ENCODE data around the gene CCDC71. TPM values are rescaled to one million over a fixed set of nuclear protein-coding genes. Genes with fewer than 3 reads are reported as not detected.

The CCDC71 gene
- total RNA-seq, 5 donors from 2014 or later (not counting 1 experiment from before 2014, with no cell fraction given), result 20.4 to 37.0 (median 35.8) TPM

GRCh38 chr3:49171119-49171774 lies 5.1 kb upstream of the CCDC71 start, which contains the start of gene KLHDC8B:
Gene KLHDC8B, plus strand, starts transcription at chr3:49171598. Its CDS starts 1,172 bp downstream, at chr3:49172770.
- Histone ChIP-seq H3K4me1 (ENCODE audit: control insufficient read depth in 1 of 2, extremely low read depth in 1 of 2, insufficient read depth in 2 of 2, low read length in 2 of 2) (peaks cover 7 to 37% of the 10 kb centered on the region in 2 experiments), H3K9me3 (no peaks in the 10 kb centered on the region), H3K27ac (ENCODE audit: low read length) (no peak within 1 kb of the TSS), H3K36me3 (ENCODE audit: control insufficient read depth in 2 of 2, extremely low read depth in 1 of 2, insufficient read depth in 1 of 2, low read length in 1 of 2) (peaks cover 0 to 15% of the 10 kb centered on the region in 2 donors), H3K4me3 (ENCODE audit: control insufficient read depth in 1 of 2, extremely low read depth in 1 of 2, low read length in 1 of 2) (peak within 1 kb of the TSS; percentile 83 to 87), H3K27me3 (replicated peaks in 1 of 2; ENCODE audit: control insufficient read depth in 2 of 2, extremely low read depth in 1 of 2, insufficient read depth in 2 of 2, low read length in 1 of 2) (peaks cover 0 to 25% of the 10 kb centered on the region in 2 experiments)
- peak; percentile 55 to 87 (median 77) for DNase-seq
- Mint-ChIP-seq H3K27ac (peak within 1 kb of the TSS; percentile 71 to 72), H3K4me3 (peak within 1 kb of the TSS; percentile 84 to 87 (median 86)), H3K27me3 (peaks cover 0 to 3% of the 10 kb centered on the region in 2 donors), H3K9me3 (no peaks in the 10 kb centered on the region), H3K4me1 (peaks cover 24 to 31% (median 24%) of the 10 kb centered on the region in 3 donors), H3K36me3 (no peaks in the 10 kb centered on the region)
- WGBS (ENCODE audit: insufficient coverage), result 4% methylated on average over 56 of the region's 57 CpGs
- POLR2A ChIA-PET, result no interaction called here
- CTCF ChIA-PET, result interaction anchor here in 1 of 2 donors (0.6 to 1.6 kb wide), 7 partner anchors 51 to 278 kb away, joined by 3 to 7 read pairs (median 4); partner anchors contain the start of genes QRICH1 and USP19
- ATAC-seq (replicated peaks in 1 of 4), result peak; percentile 84 to 89 (median 84)

DNA sequence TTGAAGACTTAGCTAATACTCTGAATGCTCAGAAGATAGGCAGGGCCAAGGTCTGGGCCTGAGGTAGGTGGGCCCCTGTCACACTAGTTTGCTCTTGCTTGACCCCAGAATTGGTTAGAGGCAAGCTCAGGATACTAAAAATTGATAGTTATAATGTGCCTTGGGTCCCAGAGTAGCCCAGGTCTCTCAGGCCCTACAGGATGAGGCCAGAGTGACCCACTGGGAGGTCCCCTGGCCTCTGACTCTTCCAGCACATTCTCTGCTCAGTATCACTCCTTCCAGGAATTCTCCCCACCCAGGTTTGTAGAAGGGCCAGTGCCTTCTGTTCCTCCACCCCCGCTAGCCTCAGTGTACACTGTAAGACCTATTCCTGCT lies 4.6 kb upstream of the CCDC71 start:
- Mint-ChIP-seq H3K36me3 (no peaks in the 10 kb centered on the region), H3K27ac (peak overlapping the region; percentile 71 to 72), H3K27me3 (peaks cover 0 to 3% of the 10 kb centered on the region in 2 donors), H3K4me1 (peaks cover 24 to 32% (median 25%) of the 10 kb centered on the region in 3 donors), H3K4me3 (peak overlapping the region; percentile 84 to 87 (median 86)), H3K9me3 (no peaks in the 10 kb centered on the region)
- ATAC-seq (replicated peaks in 1 of 4) (no peak), DNase-seq (peak in 1 of 35 experiments; percentile 10)
- no peak overlapping the region for H3K27ac ChIP-seq (ENCODE audit: low read length)
- no peaks in the 10 kb centered on the region for H3K9me3 ChIP-seq
- H3K4me3 ChIP-seq (ENCODE audit: control insufficient read depth in 1 of 2, extremely low read depth in 1 of 2, low read length in 1 of 2), result peak overlapping the region; percentile 83 to 87
- peaks cover 7 to 40% of the 10 kb centered on the region in 2 experiments for H3K4me1 ChIP-seq (ENCODE audit: control insufficient read depth in 1 of 2, extremely low read depth in 1 of 2, insufficient read depth in 2 of 2, low read length in 2 of 2)
- peaks cover 0 to 25% of the 10 kb centered on the region in 2 experiments for H3K27me3 ChIP-seq (replicated peaks in 1 of 2; ENCODE audit: control insufficient read depth in 2 of 2, extremely low read depth in 1 of 2, insufficient read depth in 2 of 2, low read length in 1 of 2)
- ChIA-PET POLR2A (no interaction called here), CTCF (interaction anchor here (0.6 to 1.8 kb wide), 8 partner anchors 14 to 280 kb away, joined by 3 to 7 read pairs (median 4); partner anchors contain the start of genes QRICH1 (in 1 of the 2) and USP19 (in 1 of the 2))
- 11% methylated on average over 1 of the region's 1 CpG for WGBS (ENCODE audit: insufficient coverage)
- H3K36me3 ChIP-seq (ENCODE audit: control insufficient read depth in 2 of 2, extremely low read depth in 1 of 2, insufficient read depth in 1 of 2, low read length in 1 of 2), result peaks cover 0 to 15% of the 10 kb centered on the region in 2 donors

- H3K27ac ChIP-seq (ENCODE audit: low read length), result peak overlapping the region; percentile 80
- POLR2A ChIA-PET, result no interaction called here
- peaks cover 46 to 52% (median 47%) of the 10 kb centered on the region in 3 donors for H3K4me1 Mint-ChIP-seq
Measured at GRCh38 chr3:49166752-49167556, 823 bp upstream of the CCDC71 start.

DNA sequence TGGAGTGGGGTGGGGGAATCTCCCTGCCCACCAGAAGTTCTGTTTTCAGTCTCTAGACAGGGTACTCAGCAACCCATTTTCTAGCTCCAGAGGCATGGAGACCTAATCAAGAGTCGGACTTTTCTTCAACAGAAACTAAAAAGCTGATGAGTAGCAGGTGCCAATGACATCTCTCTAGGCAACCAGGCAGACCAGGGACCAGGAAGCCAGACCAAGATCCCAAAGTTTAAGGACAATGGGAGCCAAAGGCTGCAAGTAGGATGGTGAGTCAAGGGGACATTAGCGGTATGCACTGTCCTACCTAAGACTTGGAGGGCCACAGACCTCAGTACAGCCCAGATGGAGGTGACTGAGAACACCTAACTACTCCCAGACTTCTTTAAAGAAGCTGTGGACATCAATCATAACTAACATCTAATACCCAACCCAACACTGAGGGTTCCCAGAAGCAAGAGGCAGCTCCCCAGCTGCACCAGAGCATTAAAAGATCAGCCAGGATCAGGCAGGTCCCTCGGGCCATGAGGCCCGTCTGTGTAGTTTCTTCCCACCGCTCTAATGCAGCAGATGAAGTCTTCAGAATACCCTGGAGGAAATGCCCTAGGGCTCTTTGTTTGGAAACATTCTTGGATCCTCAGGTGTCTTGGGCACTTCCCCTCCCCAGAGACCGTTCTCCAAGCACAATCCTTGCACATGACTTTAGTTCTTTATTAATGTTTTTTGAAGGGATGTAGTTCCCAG lies 979 bp downstream of the CCDC71 start:
- Mint-ChIP-seq H3K27ac (peak overlapping the region; percentile 84 to 87), H3K4me3 (peak overlapping the region; percentile 89 to 97 (median 92)), H3K27me3 (peaks cover 0 to 2% of the 10 kb centered on the region in 2 donors), H3K36me3 (peaks cover 10% of the 10 kb centered on the region), H3K9me3 (no peaks in the 10 kb centered on the region), H3K4me1 (peaks cover 33 to 41% (median 40%) of the 10 kb centered on the region in 3 donors)
- DNase-seq, result no peak
- Histone ChIP-seq H3K9me3 (no peaks in the 10 kb centered on the region), H3K27ac (ENCODE audit: low read length) (peak overlapping the region; percentile 72), H3K27me3 (replicated peaks in 1 of 2; ENCODE audit: control insufficient read depth in 2 of 2, extremely low read depth in 1 of 2, insufficient read depth in 2 of 2, low read length in 1 of 2) (peaks cover 0 to 13% of the 10 kb centered on the region in 2 experiments), H3K4me3 (ENCODE audit: control insufficient read depth in 1 of 2, extremely low read depth in 1 of 2, low read length in 1 of 2) (peak overlapping the region; percentile 72 to 75), H3K36me3 (ENCODE audit: control insufficient read depth in 2 of 2, extremely low read depth in 1 of 2, insufficient read depth in 1 of 2, low read length in 1 of 2) (peaks cover 11 to 33% of the 10 kb centered on the region in 2 donors), H3K4me1 (ENCODE audit: control insufficient read depth in 1 of 2, extremely low read depth in 1 of 2, insufficient read depth in 2 of 2, low read length in 2 of 2) (peaks cover 9 to 36% of the 10 kb centered on the region in 2 experiments)
- CTCF ChIA-PET, result interaction anchor here in 1 of 2 donors (0.6 to 1.2 kb wide), 2 partner anchors 136 to 971 kb away, joined by 3 to 4 read pairs; partner anchors contain the start of gene IMPDH2
- POLR2A ChIA-PET, result no interaction called here
- no peak for ATAC-seq (replicated peaks in 1 of 4)
- 63% methylated on average over 4 of the region's 6 CpGs for WGBS (ENCODE audit: insufficient coverage)

More at GRCh38 chr3:49166752-49167556, 823 bp upstream of the CCDC71 start:
- peak overlapping the region; percentile 48 to 75 for H3K4me3 ChIP-seq (ENCODE audit: control insufficient read depth in 1 of 2, extremely low read depth in 1 of 2, low read length in 1 of 2)
- CTCF ChIA-PET, result no interaction called here
- H3K9me3 Mint-ChIP-seq, result no peaks in the 10 kb centered on the region
- H3K36me3 ChIP-seq (ENCODE audit: control insufficient read depth in 2 of 2, extremely low read depth in 1 of 2, insufficient read depth in 1 of 2, low read length in 1 of 2), result peaks cover 11 to 25% of the 10 kb centered on the region in 2 donors
- H3K27ac Mint-ChIP-seq, result peak overlapping the region; percentile 91 to 94
- DNase-seq, result no peak
- peaks cover 12 to 51% of the 10 kb centered on the region in 2 experiments for H3K4me1 ChIP-seq (ENCODE audit: control insufficient read depth in 1 of 2, extremely low read depth in 1 of 2, insufficient read depth in 2 of 2, low read length in 2 of 2)
- WGBS (ENCODE audit: insufficient coverage), result 93% methylated on average over 5 of the region's 6 CpGs
- H3K36me3 Mint-ChIP-seq, result peaks cover 10% of the 10 kb centered on the region
- H3K9me3 ChIP-seq, result no peaks in the 10 kb centered on the region
- H3K4me3 Mint-ChIP-seq, result peak overlapping the region; percentile 85 to 97 (median 91)
- H3K27me3 ChIP-seq (replicated peaks in 1 of 2; ENCODE audit: control insufficient read depth in 2 of 2, extremely low read depth in 1 of 2, insufficient read depth in 2 of 2, low read length in 1 of 2), result peaks cover 0 to 17% of the 10 kb centered on the region in 2 experiments
- H3K27me3 Mint-ChIP-seq, result peaks cover 0 to 2% of the 10 kb centered on the region in 2 donors
- no peak for ATAC-seq (replicated peaks in 1 of 4)

DNA sequence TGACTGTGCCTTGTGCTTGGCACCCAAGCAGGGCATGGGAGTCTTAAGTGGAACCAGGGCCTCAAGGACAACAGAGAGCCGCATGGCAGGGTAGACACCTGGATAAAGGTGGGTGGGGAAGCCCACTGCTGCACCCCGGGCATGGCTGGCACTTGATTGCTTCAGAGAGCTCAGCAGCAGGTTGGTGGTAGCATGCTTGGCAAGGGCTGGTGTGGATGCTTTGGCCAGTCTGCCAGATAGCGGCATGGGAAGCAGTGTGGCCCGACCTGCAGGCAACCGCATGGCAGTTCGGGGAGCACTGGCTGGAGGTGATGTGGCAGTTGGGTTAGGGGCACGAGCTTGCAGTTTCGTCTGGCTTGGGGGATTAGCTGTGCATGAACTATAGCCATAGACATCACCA lies 2.5 kb downstream of the CCDC71 start:
- Histone ChIP-seq H3K4me3 (ENCODE audit: control insufficient read depth in 1 of 2, extremely low read depth in 1 of 2, low read length in 1 of 2) (no peak overlapping the region), H3K4me1 (ENCODE audit: control insufficient read depth in 1 of 2, extremely low read depth in 1 of 2, insufficient read depth in 2 of 2, low read length in 2 of 2) (peaks cover 9 to 36% of the 10 kb centered on the region in 2 experiments), H3K27me3 (replicated peaks in 1 of 2; ENCODE audit: control insufficient read depth in 2 of 2, extremely low read depth in 1 of 2, insufficient read depth in 2 of 2, low read length in 1 of 2) (peaks cover 0 to 10% of the 10 kb centered on the region in 2 experiments), H3K9me3 (no peaks in the 10 kb centered on the region), H3K36me3 (ENCODE audit: control insufficient read depth in 2 of 2, extremely low read depth in 1 of 2, insufficient read depth in 1 of 2, low read length in 1 of 2) (peaks cover 11 to 33% of the 10 kb centered on the region in 2 donors), H3K27ac (ENCODE audit: low read length) (no peak overlapping the region)
- ATAC-seq (replicated peaks in 1 of 4) (no peak), DNase-seq (no peak)
- Mint-ChIP-seq H3K36me3 (peaks cover 10% of the 10 kb centered on the region), H3K27me3 (no peaks in the 10 kb centered on the region), H3K27ac (no peak overlapping the region), H3K9me3 (no peaks in the 10 kb centered on the region), H3K4me1 (peaks cover 25 to 38% (median 38%) of the 10 kb centered on the region in 3 donors), H3K4me3 (peak overlapping the region in 1 of 3 donors; percentile 28)
- 97% methylated on average over 8 of the region's 8 CpGs for WGBS (ENCODE audit: insufficient coverage)
- ChIA-PET POLR2A (interaction anchor here in 1 of 2 donors (0.6 kb wide), 1 partner anchor 58 kb away, joined by 5 read pairs; no protein-coding TSS in a partner anchor), CTCF (no interaction called here)

Measured in T-cell (primary cell).